Neural progenitor cell (in vitro differentiated cells): ENCODE data around the gene BLOC1S1.

ENCODE experiments used
- EZH2 ChIP-seq: fragments of 200-600 bp; sonication (generic); IDR thresholded peaks from 2 replicates; pipeline ENCODE4 v1.6.1; 2017; ENCODE audit warnings: antibody characterized with exemption, mild to moderate bottlenecking, moderate library complexity
- TF ChIP-seq, protein P1 (sequence below): fragments of 200-600 bp; sonication (generic); IDR thresholded peaks from 2 replicates; pipeline ENCODE4 v1.5.1; 2017; ENCODE audit warnings: antibody characterized with exemption, mild to moderate bottlenecking

DNA sequence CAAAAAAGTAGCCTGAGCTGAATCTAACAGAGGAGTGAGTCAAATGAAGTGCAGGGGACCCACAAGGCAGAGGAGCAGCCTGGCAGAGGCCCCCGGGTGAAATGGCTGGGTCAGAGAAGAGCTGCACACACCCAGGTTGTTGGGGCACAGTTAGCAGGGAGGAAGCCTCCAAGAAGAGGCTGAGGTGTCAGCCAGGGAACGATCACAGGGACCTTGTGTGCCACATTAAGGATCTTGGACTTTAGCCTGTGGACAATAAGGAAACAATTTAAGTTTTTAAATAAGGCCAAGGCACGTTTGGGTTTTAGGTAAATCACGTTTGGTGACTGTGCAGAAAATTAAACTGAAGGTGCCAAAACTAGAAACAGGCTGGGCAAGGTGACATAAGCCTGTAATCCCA, 44.1 kb upstream of the BLOC1S1 start:
- no peak for TF ChIP-seq EZH2
- TF ChIP-seq, protein P1, sequence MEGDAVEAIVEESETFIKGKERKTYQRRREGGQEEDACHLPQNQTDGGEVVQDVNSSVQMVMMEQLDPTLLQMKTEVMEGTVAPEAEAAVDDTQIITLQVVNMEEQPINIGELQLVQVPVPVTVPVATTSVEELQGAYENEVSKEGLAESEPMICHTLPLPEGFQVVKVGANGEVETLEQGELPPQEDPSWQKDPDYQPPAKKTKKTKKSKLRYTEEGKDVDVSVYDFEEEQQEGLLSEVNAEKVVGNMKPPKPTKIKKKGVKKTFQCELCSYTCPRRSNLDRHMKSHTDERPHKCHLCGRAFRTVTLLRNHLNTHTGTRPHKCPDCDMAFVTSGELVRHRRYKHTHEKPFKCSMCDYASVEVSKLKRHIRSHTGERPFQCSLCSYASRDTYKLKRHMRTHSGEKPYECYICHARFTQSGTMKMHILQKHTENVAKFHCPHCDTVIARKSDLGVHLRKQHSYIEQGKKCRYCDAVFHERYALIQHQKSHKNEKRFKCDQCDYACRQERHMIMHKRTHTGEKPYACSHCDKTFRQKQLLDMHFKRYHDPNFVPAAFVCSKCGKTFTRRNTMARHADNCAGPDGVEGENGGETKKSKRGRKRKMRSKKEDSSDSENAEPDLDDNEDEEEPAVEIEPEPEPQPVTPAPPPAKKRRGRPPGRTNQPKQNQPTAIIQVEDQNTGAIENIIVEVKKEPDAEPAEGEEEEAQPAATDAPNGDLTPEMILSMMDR: no peak
